HPDE6-E6E7 (cell line): Measurements from ENCODE around the gene LRGUK.
"Not testable (repeated sequence)": the region's sequence is repeated elsewhere in the genome, so short reads cannot be mapped to it uniquely, and the experiment has no call there.

Experiments
- DNase-seq: peaks from one replicate; pipeline ENCODE4 v3.0.0; 2011; ENCODE audit warnings: missing footprints; ENCODE audit errors: extremely low spot score

LRGUK gene

DNA sequence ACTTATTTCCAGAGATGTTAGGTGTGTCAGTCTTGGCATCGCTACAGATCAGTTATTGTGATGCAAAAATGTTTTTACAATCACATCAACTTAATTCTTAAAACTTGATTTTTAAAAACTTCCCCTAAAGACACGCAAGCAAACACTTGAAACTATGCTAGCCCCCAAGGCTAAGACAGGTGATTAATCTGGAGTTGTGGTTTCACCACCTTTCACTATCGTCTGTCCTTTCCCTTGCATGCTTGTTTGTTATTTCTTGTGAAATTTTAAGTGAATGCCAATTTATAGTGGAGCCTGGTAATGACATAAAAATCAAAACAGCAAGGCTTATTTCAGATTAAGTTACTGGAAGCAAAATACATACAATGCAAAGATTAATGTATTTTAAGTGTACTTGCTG lies 119.2 kb downstream of the LRGUK start:
- DNase-seq = no peak

GRCh38 chr7:134246761-134247160 lies 119.6 kb downstream of the LRGUK start:
- DNase-seq = no peak

DNA sequence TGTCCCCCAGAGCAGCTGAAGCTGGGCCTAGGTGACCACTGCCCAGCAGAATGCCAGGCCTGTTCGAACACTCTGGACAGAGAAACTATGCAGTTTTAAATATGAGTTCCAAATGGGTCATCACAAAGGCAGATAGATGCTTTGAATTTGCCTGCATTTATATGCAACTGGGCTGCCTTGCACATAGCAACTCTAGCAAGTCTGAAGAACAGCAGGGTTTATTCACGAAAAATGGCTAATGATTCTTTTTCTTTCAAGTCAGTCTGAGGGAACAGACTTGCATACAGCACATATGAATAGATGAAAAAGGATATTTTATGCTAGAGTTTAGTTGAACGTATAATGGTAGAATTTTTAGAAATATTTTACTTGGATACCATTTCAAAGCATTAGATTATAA lies 121.1 kb downstream of the LRGUK start:
- DNase-seq = no peak

DNA sequence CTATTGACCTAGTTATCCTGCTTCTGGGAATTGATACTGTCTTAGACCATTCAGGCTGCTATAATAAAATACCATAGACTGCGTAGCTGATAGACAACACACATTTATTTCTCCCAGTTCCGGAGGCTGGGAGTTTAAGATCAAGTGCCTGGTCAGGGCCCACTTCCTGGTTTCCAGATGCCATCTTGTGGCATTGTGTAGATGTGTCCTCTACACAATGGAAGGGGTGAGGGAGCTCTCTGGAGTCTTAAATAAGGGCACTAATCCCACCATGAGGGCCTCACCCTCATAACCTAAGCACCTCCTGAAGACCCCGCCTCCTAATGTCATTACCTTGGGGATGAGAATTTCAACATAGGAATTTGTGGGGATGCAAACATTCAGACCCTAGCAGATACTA lies 127.2 kb downstream of the LRGUK start:
- no peak for DNase-seq

- DNase-seq = no peak
These were observed 128.7 kb downstream of the LRGUK start for GRCh38 chr7:134255814-134256213.

DNA sequence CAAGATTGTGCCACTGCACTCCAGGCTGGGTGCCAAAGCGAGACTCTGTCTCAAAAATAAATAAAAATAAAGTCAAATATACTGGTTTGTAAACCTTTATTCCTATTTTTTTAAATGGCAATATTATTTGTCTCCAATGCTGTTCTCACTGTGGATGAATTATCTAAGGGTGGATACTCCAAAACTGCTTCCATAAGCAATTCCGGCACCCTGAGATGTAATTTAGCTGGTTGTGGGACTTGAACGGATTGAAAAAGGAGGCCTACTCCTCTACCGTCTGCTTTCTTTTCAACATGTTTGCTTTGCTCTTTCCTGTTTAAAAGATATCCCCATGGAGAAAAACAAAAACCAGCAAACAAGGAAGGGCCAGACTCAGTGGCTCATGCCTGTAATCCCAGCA lies 135.2 kb downstream of the LRGUK start:
- DNase-seq = no peak

- DNase-seq = no peak
These were observed 149.8 kb downstream of the LRGUK start for GRCh38 chr7:134276951-134277350.

GRCh38 chr7:134278502-134279153 lies 151.5 kb downstream of the LRGUK start:
- no peak for DNase-seq

DNA sequence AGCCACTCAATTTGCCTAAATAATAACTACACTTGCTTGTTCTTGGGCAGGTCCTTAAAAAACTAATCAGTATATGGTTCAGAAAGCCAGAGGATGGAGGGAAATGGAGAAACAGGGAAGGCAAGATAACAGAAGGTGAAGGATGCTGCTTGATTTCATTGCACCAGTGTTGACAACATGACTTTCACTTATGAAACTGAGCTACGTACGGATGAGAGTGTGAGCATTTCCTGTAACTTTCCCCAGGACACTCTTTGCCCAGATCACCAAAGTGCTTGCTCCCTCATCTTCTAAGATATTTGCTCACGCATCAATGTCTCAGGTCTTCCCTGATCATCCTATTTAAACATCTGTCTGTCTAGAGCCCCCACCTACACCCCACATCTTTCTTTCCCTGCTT lies 152.2 kb downstream of the LRGUK start:
- no peak for DNase-seq

- no peak for DNase-seq
These were observed 152.8 kb downstream of the LRGUK start for GRCh38 chr7:134279898-134280297.

GRCh38 chr7:134280508-134280907 lies 153.4 kb downstream of the LRGUK start:
- DNase-seq = no peak

- no peak for DNase-seq
These were observed 156.9 kb downstream of the LRGUK start for GRCh38 chr7:134284011-134284410.

- no peak for DNase-seq
These were observed 157.8 kb downstream of the LRGUK start for GRCh38 chr7:134284952-134285351.

DNA sequence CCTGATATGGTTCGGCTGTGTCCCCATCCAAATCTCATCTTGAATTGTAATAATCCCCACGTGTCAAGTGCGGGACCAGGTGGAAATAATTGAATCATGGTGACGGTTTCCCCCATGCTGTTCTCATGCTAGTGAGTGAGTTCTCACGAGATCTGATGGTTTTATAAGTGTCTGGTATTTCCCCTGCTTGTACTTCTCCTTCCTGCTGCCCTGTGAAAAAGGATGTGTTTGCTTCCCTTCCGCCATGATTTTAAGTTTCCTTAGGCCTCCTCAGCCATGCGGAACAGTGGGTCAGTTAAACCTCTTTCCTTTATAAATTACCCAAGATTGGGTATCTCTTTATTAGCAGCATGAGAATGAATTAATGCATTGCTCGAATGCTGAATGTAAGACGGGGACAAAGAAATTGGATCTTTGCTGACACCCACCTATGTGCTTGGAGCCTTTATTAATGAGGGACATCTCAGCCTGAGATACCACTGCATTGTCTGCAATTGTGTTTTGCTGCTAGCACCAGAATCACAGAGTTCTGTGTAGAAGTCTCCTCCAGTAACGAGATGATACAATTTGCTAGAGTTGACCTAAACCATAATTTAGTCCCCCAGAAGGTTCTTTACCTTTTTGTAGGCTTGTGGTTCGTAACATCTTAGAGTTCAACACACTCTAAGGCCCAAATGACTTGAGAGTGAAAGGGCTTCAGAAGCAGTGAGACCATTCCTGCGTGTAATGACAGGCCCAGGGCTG lies 160.9 kb downstream of the LRGUK start:
- no peak for DNase-seq

DNA sequence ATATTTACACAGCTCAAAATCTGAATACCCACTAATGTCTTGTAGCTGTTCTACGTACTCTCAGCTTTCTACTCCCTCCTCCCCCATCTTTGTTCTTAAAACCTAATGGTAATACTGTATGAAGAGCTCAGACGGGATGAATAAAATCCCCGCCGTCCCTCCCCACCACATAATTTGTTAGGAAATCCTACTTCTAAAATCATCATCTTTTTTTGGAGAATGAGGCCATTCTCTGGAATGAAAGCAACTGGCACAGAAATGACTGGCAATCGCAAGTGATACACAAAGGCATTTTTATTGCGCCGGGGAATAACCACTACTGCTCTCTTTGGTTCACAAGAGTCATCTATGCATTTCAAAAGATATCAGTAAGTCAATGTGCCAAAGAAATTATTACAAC lies 162.3 kb downstream of the LRGUK start:
- no peak for DNase-seq

DNA sequence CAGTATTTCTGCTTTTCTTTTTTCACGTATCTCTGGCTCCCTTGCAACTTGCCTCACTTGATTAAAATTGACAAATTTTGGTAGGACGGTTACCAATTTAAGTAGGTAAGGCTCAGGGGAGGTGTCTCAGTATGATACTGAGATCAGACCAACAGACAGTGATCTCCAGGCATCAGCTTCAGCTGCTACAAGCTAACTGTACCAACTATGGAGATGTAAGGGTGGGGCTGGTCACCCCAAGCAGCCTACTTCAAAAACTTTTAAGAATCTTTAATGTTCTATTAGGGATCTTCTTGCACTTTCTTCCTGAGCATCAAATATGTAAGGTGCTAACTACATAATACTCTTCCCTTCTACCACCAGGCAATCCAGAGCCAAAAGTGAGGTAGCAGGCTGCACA lies 162.7 kb downstream of the LRGUK start:
- no peak for DNase-seq

- DNase-seq = peak; percentile 45
These were observed 163.1 kb downstream of the LRGUK start for GRCh38 chr7:134290286-134290685.

GRCh38 chr7:134293002-134293740 lies 166.0 kb downstream of the LRGUK start:
- no peak for DNase-seq

DNA sequence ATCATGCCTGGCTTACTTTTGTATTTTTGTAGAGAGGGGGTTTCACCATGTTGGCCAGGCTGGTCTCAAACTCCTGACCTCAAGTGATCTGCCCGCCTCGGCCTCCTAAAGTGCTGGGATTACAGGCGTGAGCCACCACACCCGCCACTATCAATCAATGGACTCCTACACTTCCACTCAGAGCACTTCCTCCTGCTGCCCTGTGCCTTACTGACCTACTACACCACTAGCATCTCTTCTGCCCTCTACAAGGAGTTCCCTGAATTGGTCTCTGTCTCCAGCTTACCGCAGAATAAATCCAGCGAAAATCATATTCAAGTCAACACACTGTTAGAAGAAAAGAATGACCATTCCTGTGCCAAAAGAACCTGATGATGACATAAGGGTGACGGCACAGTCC lies 168.8 kb downstream of the LRGUK start:
- DNase-seq = not testable (repeated sequence)

DNA sequence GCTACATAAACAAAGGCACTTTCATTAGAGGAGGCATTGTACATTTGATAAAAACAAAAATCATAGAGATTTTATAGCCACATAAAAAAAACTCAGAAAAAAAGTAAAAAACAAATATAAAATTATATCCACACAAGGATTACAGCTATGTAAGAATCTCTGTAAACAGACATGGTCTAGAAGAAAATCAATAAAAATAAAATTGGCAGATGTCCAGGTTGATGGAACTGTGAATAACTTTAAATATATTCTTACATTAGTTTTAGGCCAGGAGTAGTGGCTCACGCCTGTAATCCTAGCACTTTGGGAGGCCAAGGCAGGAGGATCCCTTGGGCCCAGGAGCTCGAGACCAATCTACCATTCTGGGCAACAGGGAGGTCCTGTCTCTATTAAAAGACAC lies 170.3 kb downstream of the LRGUK start:
- no peak for DNase-seq

GRCh38 chr7:134298902-134299683 lies 172.0 kb downstream of the LRGUK start:
- DNase-seq = no peak

GRCh38 chr7:134300988-134301387 lies 173.8 kb downstream of the LRGUK start:
- DNase-seq = no peak
